ENCODE data around the gene SLC19A1.

SLC19A1 gene
- 2.0 to 34.6 (median 16.3) reads per million in 18 experiments for total RNA-seq

GRCh38 chr21:45542242-45542666 lies at the start of gene SLC19A1:
Gene SLC19A1, minus strand, starts transcription at chr21:45542440. Its CDS starts 4,481 bp downstream, at chr21:45537959.
- DNase-seq, result peak; percentile 68 to 89

- no peak for DNase-seq
These were observed 49.5 kb upstream of the SLC19A1 start for GRCh38 chr21:45591619-45592207.

- DNase-seq, result peak in 1 of 2 donors; percentile 38
These were observed 48.7 kb upstream of the SLC19A1 start for GRCh38 chr21:45590726-45591618.

- DNase-seq, result peak; percentile 30 to 56
These were observed 48.0 kb upstream of the SLC19A1 start for GRCh38 chr21:45590246-45590725.

- no peak for DNase-seq
These were observed 47.5 kb upstream of the SLC19A1 start for GRCh38 chr21:45589686-45590245.

- no peak for DNase-seq
These were observed 46.7 kb upstream of the SLC19A1 start for GRCh38 chr21:45588871-45589491.

- DNase-seq, result no peak
These were observed 46.0 kb upstream of the SLC19A1 start for GRCh38 chr21:45588086-45588825.

GRCh38 chr21:45586289-45586858 lies 44.1 kb upstream of the SLC19A1 start:
- no peak for DNase-seq

GRCh38 chr21:45584786-45585185 lies 42.5 kb upstream of the SLC19A1 start:
- no peak for DNase-seq

GRCh38 chr21:45583831-45584509 lies 41.7 kb upstream of the SLC19A1 start:
- DNase-seq, result no peak

GRCh38 chr21:45582128-45582527 lies 39.9 kb upstream of the SLC19A1 start:
- no peak for DNase-seq

- no peak for DNase-seq
These were observed 39.1 kb upstream of the SLC19A1 start for GRCh38 chr21:45581322-45581712.

GRCh38 chr21:45580576-45581321 lies 38.5 kb upstream of the SLC19A1 start:
- no peak for DNase-seq

GRCh38 chr21:45580181-45580575 lies 37.9 kb upstream of the SLC19A1 start:
- DNase-seq, result no peak

GRCh38 chr21:45579383-45580180 lies 37.3 kb upstream of the SLC19A1 start:
- DNase-seq, result no peak

GRCh38 chr21:45578811-45579381 lies 36.7 kb upstream of the SLC19A1 start:
- DNase-seq, result no peak

GRCh38 chr21:45578176-45578801 lies 36.0 kb upstream of the SLC19A1 start:
- DNase-seq, result no peak

GRCh38 chr21:45577801-45578175 lies 35.5 kb upstream of the SLC19A1 start:
- DNase-seq, result no peak

All from inflammatory macrophage (primary cell).